Islet of Langerhans (tissue), 1 donor: Measurements from ENCODE around the gene CWC22.
"Not testable (repeated sequence)": the region's sequence is repeated elsewhere in the genome, so short reads cannot be mapped to it uniquely, and the experiment has no call there.

Source experiments
- FAIRE-seq: peaks from one replicate; lab custom pipeline; 2011; peaks lifted over from hg19 to GRCh38; lab: Jason Lieb, UNC

Gene CWC22

DNA sequence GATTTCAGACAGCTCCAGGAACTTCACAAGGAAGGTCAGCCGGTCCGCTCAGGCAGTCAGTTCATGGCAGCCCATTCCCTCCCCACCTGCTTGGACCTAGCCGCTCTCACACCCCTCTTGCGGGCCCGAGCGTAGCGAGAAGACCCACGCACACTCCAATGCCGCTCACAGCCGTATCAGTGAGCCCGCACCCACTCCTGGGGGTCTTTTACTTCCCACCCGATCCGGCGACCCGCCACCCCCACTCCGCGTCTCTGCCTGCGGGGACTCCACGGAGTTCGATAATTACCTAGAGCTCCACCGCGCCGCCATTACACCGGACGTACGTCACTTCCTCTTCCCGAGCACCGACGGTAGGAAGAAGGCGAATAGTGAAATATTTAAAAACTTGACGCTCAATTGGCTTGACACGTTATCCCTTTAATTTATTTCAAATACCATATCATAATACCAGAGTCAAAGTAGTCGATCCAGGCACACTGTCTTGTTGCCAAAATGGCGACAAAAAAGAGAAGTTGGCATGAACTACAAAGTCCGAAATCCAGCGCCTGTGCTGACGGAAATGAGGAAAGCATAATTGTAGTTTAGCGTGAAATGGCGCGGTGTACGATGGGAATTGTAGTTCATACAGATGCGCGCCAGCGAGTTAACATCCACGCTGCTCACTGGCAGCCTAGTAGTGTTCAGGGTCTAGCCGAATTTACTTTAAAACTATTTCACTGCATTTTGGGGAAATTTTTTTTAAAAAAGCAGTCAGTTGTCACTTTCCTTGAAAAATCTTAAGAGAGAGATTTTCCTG lies at the start of gene CWC22:
Gene CWC22, minus strand, starts transcription at position 517 of the 799 bp plus-strand sequence. CDS start 13,956 bp downstream, outside the sequence.
- peak; percentile 97 for FAIRE-seq

DNA sequence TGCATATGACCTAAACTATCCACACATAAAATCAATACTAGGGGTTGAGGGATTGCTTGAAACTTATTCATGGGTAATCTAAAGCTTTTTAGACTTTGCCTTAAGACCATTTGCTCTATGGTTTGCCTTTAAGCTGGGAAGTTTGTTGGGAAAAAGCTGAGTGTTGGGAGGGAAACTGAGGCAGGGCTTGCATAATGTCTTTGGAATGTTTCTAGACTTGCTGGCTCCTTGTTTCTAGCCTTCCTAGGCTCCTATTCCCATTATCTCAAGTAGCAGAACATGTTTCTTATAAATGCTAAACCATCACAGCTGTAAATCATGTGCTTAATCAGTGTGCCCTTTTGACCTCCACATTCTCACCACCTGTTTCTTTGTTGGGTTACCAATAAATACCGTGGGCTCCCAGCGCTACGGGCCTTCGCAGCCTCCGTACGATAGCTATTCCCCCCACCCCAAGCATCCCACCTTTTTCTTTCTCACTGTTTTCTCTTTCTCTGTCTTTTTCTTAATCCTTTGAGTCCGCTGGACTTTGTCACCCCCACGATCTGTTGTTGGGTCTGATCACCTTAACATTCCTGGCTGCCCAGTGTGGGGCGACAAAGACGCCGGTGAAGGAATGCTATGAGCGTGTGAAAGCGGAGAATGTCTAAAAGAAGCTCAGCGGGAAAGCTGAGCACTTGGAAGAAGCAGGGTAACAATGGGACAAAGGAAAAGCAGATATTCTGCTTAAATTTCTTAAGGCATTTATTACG lies 49.4 kb upstream of the CWC22 start:
- no peak for FAIRE-seq

GRCh38 chr2:180054576-180054975 lies 47.5 kb upstream of the CWC22 start:
- not testable (repeated sequence) for FAIRE-seq

- no peak for FAIRE-seq
These were observed 43.1 kb upstream of the CWC22 start for GRCh38 chr2:180050246-180050645.

DNA sequence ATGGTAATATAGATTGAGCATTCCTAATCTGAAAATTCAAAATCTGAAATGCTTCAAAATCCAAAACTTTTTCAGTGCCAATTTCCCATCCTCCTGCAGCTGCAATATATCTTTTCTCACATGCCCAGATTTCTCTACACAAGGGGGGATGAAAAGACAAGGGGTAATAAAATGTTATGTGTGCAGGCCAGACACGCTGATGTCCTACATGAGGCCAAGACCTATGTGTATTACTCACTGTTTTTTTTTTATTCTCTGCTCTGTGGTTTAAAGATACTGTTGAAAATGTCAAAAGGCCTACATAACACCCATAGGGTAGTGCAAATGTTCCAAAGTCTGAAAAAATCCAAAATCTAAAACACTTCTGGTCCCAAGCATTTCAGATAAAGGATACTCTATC lies 41.2 kb upstream of the CWC22 start:
- FAIRE-seq: no peak

- FAIRE-seq: no peak
These were observed 39.7 kb upstream of the CWC22 start for GRCh38 chr2:180046776-180047175.

DNA sequence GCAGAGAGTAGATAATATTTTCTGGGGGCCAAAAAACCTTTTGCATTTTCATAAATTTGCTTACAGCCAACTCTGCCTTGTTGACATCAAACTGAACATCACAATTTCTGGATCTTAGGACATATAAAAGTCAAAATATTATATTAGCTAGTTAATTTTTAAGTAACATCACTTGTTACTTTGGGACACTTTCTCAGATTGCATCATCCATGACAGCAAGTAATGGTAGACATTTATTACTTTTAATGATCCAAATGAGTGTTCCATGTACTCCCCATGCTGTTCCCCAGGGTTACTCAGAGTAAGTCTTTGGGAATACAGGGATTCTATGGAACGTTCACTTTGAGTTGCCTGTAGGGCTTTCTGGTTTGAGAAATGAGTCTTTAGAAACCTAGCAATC lies 39.1 kb upstream of the CWC22 start:
- FAIRE-seq: no peak

GRCh38 chr2:180040146-180040925 lies 33.2 kb upstream of the CWC22 start:
- no peak for FAIRE-seq

GRCh38 chr2:180038997-180039396 lies 31.9 kb upstream of the CWC22 start:
- FAIRE-seq: no peak

- no peak for FAIRE-seq
These were observed 27.1 kb upstream of the CWC22 start for GRCh38 chr2:180033993-180034894.

- peak; percentile 41 for FAIRE-seq
These were observed 22.5 kb upstream of the CWC22 start for GRCh38 chr2:180029575-180029974.

DNA sequence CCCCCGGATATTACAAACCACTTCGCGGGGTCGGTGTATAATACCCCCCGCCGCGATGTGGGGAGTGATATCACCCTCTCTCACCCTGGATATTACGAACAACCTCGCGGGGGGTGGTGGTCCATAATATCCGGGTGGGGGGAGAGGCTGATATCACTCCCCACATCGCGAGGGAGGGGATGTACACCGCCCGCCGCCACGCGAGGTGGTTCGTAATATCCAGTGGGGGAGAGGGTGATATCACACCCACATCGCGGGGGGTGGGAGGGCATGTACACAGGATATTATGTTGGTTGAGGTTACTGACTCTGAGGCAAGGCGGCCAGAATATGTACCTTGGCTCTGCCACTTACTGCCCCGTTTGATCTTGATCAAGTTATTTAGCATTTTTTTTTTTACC lies 14.8 kb upstream of the CWC22 start:
- FAIRE-seq: peak; percentile 49

DNA sequence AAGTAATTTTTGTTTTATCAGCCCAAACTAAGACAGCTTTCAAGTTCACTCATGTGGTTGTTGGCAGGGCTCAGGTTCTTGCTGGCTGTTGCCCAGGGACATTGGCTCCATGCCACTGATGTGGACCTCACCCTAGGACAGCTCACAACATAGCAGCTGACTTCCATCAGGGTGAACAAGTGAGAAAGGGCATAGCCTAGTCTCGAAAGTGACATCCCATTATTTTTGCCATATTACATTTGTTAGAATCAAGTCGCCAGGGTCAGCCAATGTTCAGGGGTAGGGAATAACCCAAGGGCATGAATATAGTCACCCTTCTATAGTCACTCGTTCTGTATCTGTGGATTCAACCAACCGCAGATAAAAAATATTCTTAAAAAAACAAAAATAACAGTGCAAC lies 10.7 kb upstream of the CWC22 start:
- FAIRE-seq: no peak

DNA sequence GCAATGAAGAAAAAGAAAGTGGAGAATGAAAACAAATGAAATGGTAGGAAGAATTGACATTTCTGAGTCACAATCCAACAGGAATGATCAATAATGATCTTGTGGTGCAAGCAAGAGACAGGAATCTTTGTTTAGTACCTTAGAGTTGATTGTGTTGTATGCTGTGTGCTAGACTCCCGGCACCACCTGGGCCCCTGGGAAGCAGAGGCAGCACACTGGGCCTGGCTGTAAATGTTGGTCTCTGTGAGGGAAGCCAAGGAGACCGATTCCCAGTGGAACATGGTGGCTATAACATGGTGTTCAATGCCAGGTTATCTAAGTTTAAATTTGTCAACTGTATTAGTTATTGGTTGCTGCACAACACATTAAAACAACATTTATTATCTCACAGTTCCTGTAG lies 9.8 kb upstream of the CWC22 start:
- no peak for FAIRE-seq

DNA sequence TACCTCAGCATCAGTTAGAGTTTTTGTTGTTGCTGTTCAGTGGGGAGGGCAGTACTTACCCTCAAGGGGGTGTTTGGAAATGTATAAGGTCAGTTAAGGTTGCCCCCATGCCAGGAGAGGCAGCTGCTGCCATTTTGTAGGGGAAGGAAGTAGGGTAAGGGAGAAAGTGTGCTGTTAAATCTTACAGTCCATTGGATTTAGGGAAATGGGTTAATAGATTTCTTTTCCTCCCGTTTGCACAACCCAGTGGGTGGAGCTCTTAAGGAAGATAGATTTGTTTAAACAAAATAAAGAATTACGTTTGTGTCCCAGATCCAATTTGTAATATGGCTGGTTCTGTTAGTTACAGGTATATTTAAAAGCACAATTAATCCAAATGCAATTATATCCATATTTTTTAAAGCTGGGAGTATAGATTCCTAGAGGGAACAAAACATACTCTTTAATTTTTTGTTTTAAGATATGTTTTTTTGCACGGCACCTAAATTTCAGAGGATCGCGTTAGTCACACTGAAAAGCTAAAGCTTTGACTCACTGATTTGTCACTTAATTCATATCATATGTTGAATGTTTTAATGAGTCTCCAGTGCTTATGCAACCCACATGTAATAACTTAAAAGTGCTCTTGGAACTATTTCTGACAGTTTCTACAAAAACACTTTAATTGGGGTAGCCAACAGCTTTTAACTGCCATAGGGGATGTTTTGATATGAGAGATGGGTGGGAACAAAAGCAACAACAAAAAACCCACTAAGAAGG lies 9.0 kb upstream of the CWC22 start:
- FAIRE-seq: no peak

DNA sequence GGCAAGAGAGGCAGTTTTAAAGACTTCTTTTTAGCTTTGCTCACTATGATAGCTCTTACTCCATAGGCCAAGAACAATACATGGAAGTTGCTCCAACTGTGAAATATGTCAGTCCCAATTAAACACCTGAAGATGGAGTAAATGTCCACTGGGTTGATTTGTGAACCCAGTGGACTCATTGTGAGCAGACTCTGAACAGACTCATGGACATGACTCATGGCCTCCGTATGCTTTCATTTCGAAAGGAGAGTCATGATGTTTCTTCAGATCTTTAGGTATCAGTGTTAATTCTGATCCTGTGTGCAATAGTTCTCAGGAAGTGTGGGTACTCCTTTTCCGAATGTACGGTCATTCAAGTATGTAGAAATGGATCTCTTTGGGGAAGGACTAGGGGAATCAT lies 5.4 kb upstream of the CWC22 start:
- FAIRE-seq: no peak

DNA sequence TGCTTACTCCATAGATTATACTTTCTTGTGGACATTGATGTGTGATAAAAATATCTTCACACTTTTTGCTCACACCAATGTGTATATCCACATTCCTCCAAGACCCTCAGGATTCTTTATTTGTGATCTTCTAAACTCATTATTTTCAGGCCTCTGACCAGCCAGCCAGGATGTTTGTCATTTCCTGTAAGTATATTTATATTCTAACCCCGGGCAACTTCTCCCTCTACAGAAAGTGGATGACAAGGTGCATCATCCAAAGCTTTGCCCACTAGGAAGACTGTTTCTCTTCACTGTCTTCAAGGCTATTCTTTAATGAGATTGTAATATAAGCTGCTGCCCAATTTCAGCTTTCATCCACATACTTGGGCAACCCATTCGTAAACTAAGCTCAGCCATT lies 3.6 kb upstream of the CWC22 start:
- no peak for FAIRE-seq

DNA sequence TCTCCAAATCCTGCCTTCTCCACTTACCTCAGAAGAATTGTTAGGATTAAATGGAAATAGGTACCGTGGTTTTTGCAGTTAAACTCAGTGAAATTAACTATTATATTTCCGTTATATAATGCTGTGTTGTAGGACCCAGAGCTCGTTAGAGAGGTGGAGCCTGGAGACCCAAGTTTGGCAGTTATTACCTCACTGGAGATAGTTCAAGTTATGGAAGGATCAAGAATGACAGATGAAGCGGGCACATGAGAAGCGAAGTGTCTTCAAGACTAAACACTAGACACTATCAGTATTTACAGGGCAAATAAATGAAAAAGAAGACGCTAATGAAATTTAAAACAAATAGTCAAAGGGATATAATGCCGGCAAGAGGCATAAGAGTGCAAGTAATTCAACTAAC lies 866 bp downstream of the CWC22 start:
- FAIRE-seq: no peak

- FAIRE-seq: not testable (repeated sequence)
These were observed 1.6 kb downstream of the CWC22 start for GRCh38 chr2:180005465-180005864.

DNA sequence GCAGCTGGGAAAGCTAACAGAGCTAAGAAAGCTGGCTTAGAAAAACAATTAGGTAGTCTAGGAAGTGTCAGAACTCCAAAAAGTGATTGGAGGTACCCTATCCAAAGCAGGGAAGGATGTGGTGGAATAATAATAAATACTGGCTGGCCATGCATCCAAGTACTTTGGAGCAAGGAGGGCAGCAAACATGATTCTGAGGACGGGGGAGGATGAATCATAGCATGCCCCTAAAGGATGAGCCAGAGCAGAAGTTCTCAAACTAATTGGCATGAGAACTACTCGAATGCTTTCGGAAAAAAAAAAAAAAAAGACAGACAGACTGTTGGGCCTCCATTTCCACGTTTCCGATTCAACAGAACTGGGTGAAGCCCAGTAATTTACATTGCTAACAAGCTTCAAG lies 2.4 kb downstream of the CWC22 start:
- no peak for FAIRE-seq

DNA sequence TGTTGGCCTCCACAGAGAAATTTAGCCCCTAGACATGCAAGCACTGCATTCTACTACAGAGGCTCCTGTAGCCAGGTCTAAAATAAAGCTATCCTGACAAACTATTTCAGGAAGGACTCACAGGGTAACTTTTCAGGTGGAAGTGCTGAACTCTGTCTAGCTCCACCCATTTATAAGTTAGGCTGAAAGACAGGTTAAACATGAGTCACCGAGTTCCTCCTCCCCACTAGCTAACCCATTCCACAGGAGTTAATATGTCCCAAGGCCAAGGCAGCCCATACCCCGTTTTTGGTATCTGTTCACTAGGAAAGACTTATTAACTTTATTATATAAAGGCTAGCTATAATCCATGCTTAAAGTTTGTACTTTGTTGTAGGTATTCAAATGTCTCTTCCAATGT lies 3.5 kb downstream of the CWC22 start:
- FAIRE-seq: no peak
